Measurements from ENCODE around the gene HOXA9.

The HOXA9 gene

DNA sequence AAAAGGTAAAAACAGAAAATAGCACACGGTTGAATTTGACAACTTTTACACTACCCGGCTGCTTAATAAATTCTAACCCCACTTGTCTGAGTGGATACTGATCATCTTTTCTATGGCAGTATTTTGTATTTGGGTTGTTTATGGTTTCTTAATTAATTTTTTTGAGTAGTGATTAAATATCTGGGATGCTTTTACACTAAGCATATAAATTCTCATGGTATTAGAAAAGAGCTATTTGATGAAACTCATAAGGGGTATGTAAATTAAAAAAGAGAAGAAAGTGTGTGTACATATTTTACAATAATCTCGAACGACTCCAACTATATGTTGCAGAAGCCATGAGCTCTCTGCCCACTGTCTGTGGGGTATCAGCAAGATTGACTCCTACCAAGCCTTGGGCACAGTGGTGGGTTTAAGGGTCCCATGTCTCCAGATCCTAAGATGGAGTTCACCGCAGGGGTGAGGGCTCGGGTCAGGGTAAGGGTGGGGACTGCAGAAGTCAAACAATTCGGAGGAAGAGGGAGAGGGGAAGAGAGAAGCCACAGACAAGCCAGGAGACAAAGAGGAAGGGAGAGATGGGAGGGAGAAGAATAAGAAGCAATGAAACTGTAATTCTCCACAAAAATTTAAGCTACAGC, 42.1 kb upstream of the HOXA9 start:
- no peaks in the 10 kb centered on the region for H3K36me3 ChIP-seq (ENCODE audit: control insufficient read depth, insufficient read depth, low read length)
- DNase-seq (ENCODE audit: extremely low read depth, insufficient read length), result no peak
- TF ChIP-seq, protein P1, sequence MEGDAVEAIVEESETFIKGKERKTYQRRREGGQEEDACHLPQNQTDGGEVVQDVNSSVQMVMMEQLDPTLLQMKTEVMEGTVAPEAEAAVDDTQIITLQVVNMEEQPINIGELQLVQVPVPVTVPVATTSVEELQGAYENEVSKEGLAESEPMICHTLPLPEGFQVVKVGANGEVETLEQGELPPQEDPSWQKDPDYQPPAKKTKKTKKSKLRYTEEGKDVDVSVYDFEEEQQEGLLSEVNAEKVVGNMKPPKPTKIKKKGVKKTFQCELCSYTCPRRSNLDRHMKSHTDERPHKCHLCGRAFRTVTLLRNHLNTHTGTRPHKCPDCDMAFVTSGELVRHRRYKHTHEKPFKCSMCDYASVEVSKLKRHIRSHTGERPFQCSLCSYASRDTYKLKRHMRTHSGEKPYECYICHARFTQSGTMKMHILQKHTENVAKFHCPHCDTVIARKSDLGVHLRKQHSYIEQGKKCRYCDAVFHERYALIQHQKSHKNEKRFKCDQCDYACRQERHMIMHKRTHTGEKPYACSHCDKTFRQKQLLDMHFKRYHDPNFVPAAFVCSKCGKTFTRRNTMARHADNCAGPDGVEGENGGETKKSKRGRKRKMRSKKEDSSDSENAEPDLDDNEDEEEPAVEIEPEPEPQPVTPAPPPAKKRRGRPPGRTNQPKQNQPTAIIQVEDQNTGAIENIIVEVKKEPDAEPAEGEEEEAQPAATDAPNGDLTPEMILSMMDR (IDR thresholded peaks at IDR 0.05; ENCODE audit: insufficient read depth, low read length, poor library complexity, severe bottlenecking), result no peak
- no peak overlapping the region for H3K4me3 ChIP-seq (replicated peaks; ENCODE audit: low read depth, low read length)
- H3K27me3 ChIP-seq (replicated peaks; ENCODE audit: control insufficient read depth, insufficient read depth, low read length), result no peaks in the 10 kb centered on the region; the same call in 1 of the 2 replicates

DNA sequence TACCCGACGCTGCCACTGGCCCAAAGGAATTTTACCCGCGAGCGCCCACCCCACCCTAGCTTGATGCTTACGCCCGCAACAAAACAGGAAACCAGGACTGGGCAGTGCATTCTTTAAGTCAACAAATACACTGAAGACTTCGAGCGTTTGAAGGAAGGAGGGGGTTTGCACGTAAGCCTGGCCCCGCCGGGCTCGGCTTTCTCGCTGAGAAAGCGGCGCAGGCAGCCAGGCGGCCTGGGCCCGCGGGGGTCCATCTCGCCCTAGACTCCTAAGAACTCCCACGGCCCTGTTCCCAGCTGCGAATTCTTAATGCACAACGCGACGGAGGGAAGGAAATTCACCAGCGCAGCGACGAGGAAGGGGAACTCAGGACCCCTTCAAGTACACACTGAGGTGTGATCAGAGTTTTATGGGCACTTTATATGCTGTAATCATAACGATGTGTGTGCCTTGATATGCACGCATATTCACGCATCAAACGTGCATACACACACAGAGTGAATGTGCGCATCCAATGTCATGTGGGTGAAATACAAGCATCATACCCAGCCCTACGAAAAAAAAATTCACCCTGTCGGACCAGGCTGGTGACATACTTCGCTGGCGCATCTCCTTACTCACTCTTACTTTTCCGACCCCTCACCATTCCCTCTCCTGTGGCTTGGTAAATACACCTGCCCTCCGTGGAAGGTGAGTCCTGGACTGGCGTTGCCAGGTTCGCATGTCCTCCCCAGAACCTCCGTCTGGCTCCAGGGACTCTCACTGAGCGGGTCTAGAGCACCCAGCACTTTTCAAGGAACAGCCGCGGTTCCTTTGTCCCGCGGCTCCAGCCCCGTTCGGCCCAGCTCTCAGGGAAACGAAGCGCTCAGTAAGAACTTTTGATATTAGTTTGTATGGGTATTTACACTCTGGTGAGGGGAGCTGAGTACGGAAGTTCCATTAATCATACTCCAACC, 40.3 kb upstream of the HOXA9 start:
- DNase-seq (ENCODE audit: extremely low read depth, insufficient read length), result no peak
- Histone ChIP-seq H3K36me3 (ENCODE audit: control insufficient read depth, insufficient read depth, low read length) (no peaks in the 10 kb centered on the region), H3K27me3 (replicated peaks; ENCODE audit: control insufficient read depth, insufficient read depth, low read length) (peaks cover 5% of the 10 kb centered on the region), H3K4me3 (replicated peaks; ENCODE audit: low read depth, low read length) (no peak overlapping the region)
- TF ChIP-seq, protein P1 (IDR thresholded peaks at IDR 0.05; ENCODE audit: insufficient read depth, low read length, poor library complexity, severe bottlenecking), result no peak

DNA sequence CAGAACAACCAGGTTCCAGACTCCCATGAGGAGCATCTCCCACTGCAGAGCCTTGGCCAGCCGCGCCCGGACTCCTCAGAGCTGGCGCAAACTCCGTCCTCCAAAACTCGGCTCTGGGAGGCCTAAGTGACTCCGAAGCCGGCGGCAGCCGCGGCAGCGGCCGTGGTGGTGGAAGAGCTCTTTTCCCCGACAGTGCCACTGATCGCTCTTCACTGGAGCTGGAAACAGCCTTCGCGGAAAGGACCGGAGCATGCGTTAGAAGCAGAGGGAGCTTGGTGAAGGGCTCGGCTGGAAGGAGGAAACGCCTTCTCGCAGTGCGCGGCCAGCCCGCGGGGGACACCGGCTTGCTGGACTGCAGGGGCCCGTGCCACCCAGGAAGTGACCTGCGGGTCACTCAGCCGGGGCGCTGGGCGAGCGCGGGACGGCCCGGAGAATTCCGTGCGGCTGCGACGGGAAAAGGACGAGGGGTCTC, 39.5 kb upstream of the HOXA9 start:
- Histone ChIP-seq H3K27me3 (replicated peaks; ENCODE audit: control insufficient read depth, insufficient read depth, low read length) (peaks cover 6% of the 10 kb centered on the region), H3K4me3 (replicated peaks; ENCODE audit: low read depth, low read length) (no peak overlapping the region), H3K36me3 (ENCODE audit: control insufficient read depth, insufficient read depth, low read length) (no peaks in the 10 kb centered on the region)
- no peak for DNase-seq (ENCODE audit: extremely low read depth, insufficient read length)
- TF ChIP-seq, protein P1 (IDR thresholded peaks at IDR 0.05; ENCODE audit: insufficient read depth, low read length, poor library complexity, severe bottlenecking), result no peak

- H3K27me3 ChIP-seq (replicated peaks; ENCODE audit: control insufficient read depth, insufficient read depth, low read length), result peaks cover 6% of the 10 kb centered on the region
- TF ChIP-seq, protein P1 (IDR thresholded peaks at IDR 0.05; ENCODE audit: insufficient read depth, low read length, poor library complexity, severe bottlenecking), result no peak
- DNase-seq (ENCODE audit: extremely low read depth, insufficient read length), result no peak
- no peaks in the 10 kb centered on the region for H3K36me3 ChIP-seq (ENCODE audit: control insufficient read depth, insufficient read depth, low read length)
- H3K4me3 ChIP-seq (replicated peaks; ENCODE audit: low read depth, low read length), result no peak overlapping the region
Measured at GRCh38 chr7:27203964-27204594, 38.7 kb upstream of the HOXA9 start.

DNA sequence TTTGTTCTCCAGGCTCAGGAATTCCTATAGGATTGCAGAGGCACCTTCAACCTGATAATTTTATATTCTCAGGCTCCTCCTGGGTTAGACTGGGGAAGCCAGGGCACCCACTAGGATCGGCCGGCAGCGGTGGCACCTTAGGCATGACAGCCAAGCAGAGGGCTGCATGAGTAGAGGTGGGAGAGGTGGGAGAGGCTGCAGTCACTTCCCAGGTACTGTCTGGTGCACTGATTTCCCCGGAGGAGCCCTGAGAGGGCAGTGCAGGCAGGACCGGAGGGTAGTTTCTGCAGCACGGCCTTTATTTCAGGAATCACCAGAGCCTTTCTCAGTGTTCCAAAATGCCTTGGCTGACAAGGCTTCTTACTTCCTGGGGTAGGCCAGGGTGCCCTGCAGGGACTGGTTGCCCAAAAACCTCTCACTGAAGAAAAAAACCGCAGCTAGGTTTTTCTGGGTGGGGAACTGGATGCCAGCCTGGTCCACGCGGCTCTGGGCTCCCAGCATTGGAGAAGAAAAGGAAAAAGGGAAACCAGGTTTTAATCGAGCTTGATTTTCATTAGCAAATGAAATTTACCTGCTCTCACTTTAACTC, 38.1 kb upstream of the HOXA9 start:
- Histone ChIP-seq H3K4me3 (replicated peaks; ENCODE audit: low read depth, low read length) (no peak overlapping the region), H3K27me3 (replicated peaks; ENCODE audit: control insufficient read depth, insufficient read depth, low read length) (peaks cover 9% of the 10 kb centered on the region), H3K36me3 (ENCODE audit: control insufficient read depth, insufficient read depth, low read length) (no peaks in the 10 kb centered on the region)
- TF ChIP-seq, protein P1 (IDR thresholded peaks at IDR 0.05; ENCODE audit: insufficient read depth, low read length, poor library complexity, severe bottlenecking), result no peak
- DNase-seq (ENCODE audit: extremely low read depth, insufficient read length), result no peak

Measured in GM06990 (cell line).